NCI-H82 treated with DMSO at 0.1 percent for 48 hours (cell line): ENCODE measurements around the gene LRRC10.

Experiments
- DNase-seq: peaks from one replicate; lab custom pipeline; 2025; ENCODE audit not compliant: unreplicated experiment; lab: John Stamatoyannopoulos, UW

LRRC10 gene

GRCh38 chr12:69610729-69611128 lies at the start of gene LRRC10:
Gene LRRC10, minus strand, starts transcription at chr12:69610907. Its CDS starts 69 bp downstream, at chr12:69610838.
- DNase-seq: no peak

GRCh38 chr12:69660164-69660863 lies 49.6 kb upstream of the LRRC10 start:
- no peak for DNase-seq

GRCh38 chr12:69658203-69658602 lies 47.5 kb upstream of the LRRC10 start:
- DNase-seq: no peak

GRCh38 chr12:69657376-69658137 lies 46.9 kb upstream of the LRRC10 start:
- no peak for DNase-seq

- DNase-seq: no peak
Observed at GRCh38 chr12:69655616-69656340, 45.1 kb upstream of the LRRC10 start.

GRCh38 chr12:69653703-69654102 lies 43.0 kb upstream of the LRRC10 start:
- DNase-seq: no peak

GRCh38 chr12:69651922-69652321 lies 41.2 kb upstream of the LRRC10 start:
- DNase-seq: no peak

GRCh38 chr12:69649529-69649928 lies 38.8 kb upstream of the LRRC10 start:
- no peak for DNase-seq

- DNase-seq: no peak
Observed at GRCh38 chr12:69648476-69648875, 37.8 kb upstream of the LRRC10 start.

- DNase-seq: no peak
Observed at GRCh38 chr12:69647178-69647577, 36.5 kb upstream of the LRRC10 start.

- no peak for DNase-seq
Observed at GRCh38 chr12:69645031-69645430, 34.3 kb upstream of the LRRC10 start.

GRCh38 chr12:69644511-69644910 lies 33.8 kb upstream of the LRRC10 start:
- no peak for DNase-seq

GRCh38 chr12:69642531-69642930 lies 31.8 kb upstream of the LRRC10 start:
- DNase-seq: no peak

GRCh38 chr12:69641546-69641945 lies 30.8 kb upstream of the LRRC10 start:
- DNase-seq: no peak

- DNase-seq: peak; percentile 14
Observed at GRCh38 chr12:69639400-69640016, 28.8 kb upstream of the LRRC10 start.

- DNase-seq: no peak
Observed at GRCh38 chr12:69633061-69633460, 22.4 kb upstream of the LRRC10 start.

GRCh38 chr12:69630191-69630590 lies 19.5 kb upstream of the LRRC10 start:
- no peak for DNase-seq

- no peak for DNase-seq
Observed at GRCh38 chr12:69627501-69627900, 16.8 kb upstream of the LRRC10 start.

- DNase-seq: no peak
Observed at GRCh38 chr12:69623970-69624369, 13.3 kb upstream of the LRRC10 start.

- no peak for DNase-seq
Observed at GRCh38 chr12:69621551-69621950, 10.8 kb upstream of the LRRC10 start.

GRCh38 chr12:69620921-69621320 lies 10.2 kb upstream of the LRRC10 start:
- no peak for DNase-seq
